HG03095 (cell line): ENCODE results near the gene F2RL3.
"Not testable (repeated sequence)": the region's sequence is repeated elsewhere in the genome, so short reads cannot be mapped to it uniquely, and the experiment has no call there.

Source experiments
- ATAC-seq: cut with Tn5 transposase; IDR thresholded peaks from one replicate; pipeline ENCODE4 v1.9.1; 2021; ENCODE audit warnings: moderate library complexity; ENCODE audit not compliant: unreplicated experiment

F2RL3 gene

GRCh38 chr19:16919496-16919895 lies 30.7 kb downstream of the F2RL3 start:
- no peak for ATAC-seq

GRCh38 chr19:16920816-16921529 lies 32.2 kb downstream of the F2RL3 start:
- no peak for ATAC-seq

GRCh38 chr19:16921766-16922591 lies 33.2 kb downstream of the F2RL3 start:
- ATAC-seq: no peak

GRCh38 chr19:16922592-16922934 lies 33.8 kb downstream of the F2RL3 start:
- no peak for ATAC-seq

GRCh38 chr19:16922949-16923348 lies 34.1 kb downstream of the F2RL3 start:
- no peak for ATAC-seq

- ATAC-seq: no peak
Measured at GRCh38 chr19:16927883-16928282, 39.1 kb downstream of the F2RL3 start.

- ATAC-seq: no peak
Measured at GRCh38 chr19:16928351-16928750, 39.6 kb downstream of the F2RL3 start.

- no peak for ATAC-seq
Measured at GRCh38 chr19:16928916-16929315, 40.1 kb downstream of the F2RL3 start.

- no peak for ATAC-seq
Measured at GRCh38 chr19:16930753-16931152, 42.0 kb downstream of the F2RL3 start.

GRCh38 chr19:16931306-16931705 lies 42.5 kb downstream of the F2RL3 start:
- ATAC-seq: no peak

- no peak for ATAC-seq
Measured at GRCh38 chr19:16934489-16934888, 45.7 kb downstream of the F2RL3 start.

GRCh38 chr19:16936901-16937300 lies 48.1 kb downstream of the F2RL3 start:
- ATAC-seq: no peak

GRCh38 chr19:16937796-16938195 lies 49.0 kb downstream of the F2RL3 start:
- ATAC-seq: not testable (repeated sequence)

- ATAC-seq: no peak
Measured at GRCh38 chr19:16938211-16938610, 49.4 kb downstream of the F2RL3 start.

GRCh38 chr19:16940063-16940462 lies 51.3 kb downstream of the F2RL3 start:
- ATAC-seq: not testable (repeated sequence)

GRCh38 chr19:16940626-16941025 lies 51.8 kb downstream of the F2RL3 start:
- ATAC-seq: no peak
